HG02943 (cell line): ENCODE data around the gene KRT73.

Source experiments
- ATAC-seq: cut with Tn5 transposase; IDR thresholded peaks from one replicate; pipeline ENCODE4 v1.9.1; 2021; ENCODE audit warnings: mild to moderate bottlenecking, low read depth, moderate library complexity; ENCODE audit not compliant: unreplicated experiment

KRT73 gene

GRCh38 chr12:52646613-52647012 lies 28.3 kb upstream of the KRT73 start:
- ATAC-seq, result no peak

DNA sequence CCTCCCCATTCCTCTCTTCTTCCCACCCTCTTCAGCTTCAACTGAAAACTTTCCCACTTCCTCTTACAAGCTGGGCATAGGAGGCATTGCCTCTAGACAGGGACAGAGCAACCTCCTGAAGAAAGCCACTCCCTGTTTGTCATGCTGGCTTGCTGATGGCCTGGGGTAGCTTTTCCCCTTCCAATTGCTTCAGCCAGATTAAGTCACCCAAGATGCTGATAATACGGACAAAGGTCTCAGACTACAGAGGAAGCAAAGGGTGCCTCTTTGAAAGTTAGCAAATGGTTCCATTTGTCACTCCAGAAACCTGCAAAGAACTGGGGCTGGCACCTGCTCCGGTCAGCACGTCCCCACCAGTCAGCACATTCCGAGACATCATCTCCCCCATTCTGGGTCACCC lies 27.6 kb upstream of the KRT73 start:
- no peak for ATAC-seq

DNA sequence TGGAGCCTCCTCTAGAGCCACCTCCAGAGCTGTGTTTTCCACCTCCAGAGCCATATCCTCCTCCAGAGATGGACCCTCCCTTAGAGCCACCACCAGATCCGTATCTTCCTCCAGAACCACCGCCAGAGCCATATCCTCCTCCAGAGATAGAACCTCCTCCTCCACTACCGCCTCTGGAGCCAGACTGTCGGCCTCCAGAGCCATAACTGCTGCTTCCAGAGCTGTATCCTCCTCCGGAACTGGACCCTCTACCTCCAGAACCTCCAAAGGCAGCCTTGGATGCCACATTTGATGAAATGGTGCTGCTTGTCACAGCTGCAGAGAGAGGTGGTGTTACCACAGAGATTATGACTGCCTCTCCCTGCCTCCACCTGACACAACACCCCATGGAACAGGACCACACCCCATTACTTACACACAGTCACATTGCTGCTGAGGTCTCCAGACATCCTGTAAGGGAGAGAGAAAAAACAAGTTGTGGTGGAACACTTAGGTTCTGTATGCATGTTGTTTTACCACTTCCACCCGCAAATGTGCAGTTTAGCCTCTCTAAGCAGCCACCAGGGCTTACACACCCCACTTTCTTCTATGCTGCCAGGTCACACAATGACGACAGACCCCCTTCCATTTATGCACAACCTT lies 26.9 kb upstream of the KRT73 start:
- ATAC-seq, result no peak

DNA sequence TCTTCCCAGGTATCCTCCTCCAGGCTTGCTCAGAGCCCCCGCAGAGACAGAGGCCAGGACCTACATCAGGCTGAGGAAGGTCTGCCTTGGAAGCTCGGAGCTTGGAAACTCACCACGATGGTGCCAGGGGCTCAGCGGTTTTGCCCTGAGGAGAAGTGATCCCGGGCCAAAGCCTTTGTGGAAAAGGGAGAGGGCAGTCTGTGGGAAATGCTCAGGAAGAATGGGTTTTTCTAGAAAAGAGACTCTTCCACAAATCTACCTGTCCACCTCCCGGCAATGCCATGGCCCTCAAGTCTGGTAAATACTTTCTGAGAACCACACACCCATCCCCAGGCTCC lies 25.7 kb upstream of the KRT73 start:
- no peak for ATAC-seq

DNA sequence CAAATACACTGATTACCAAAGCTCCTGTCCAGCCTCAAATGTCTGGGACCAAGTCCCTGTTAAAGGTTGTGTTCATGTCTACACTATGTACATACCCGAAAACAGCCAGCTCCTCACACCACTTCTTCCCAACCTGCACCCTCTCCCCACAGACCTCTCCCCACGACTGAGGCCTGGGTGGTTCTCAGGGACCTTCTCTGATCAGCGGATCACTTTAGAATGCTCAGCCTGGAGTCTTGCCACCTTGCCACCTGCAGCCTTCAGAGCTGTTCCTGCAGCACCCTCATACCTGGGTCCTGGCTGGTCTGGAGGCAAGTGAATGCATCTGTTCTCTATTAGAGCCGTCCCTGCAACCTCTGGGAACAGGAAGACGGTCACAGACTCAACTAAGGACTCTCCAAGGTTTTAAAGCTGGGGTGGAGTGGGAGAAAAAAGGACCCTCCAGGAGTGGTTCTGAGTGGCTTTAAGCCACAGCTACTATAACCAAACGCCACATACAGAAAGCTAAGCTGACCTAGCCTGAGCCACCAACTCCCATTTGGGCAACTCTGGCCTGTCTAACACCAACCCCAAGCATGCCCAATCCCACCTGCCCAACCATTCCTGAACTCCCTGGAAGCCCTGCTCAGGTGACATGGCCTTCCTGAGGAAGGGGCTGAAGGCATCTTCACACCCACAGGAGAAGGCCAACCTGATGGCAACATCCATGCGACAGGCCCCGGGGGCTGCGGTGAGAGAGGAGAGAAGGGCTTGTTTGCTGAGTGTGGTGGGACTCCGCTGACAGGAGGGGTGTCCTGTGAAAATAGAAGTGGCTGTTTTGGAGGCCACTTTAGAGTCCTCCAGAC lies 25.1 kb upstream of the KRT73 start:
- ATAC-seq, result no peak

GRCh38 chr12:52641468-52641867 lies 23.1 kb upstream of the KRT73 start:
- ATAC-seq, result no peak

GRCh38 chr12:52637299-52637698 lies 18.9 kb upstream of the KRT73 start:
- no peak for ATAC-seq

DNA sequence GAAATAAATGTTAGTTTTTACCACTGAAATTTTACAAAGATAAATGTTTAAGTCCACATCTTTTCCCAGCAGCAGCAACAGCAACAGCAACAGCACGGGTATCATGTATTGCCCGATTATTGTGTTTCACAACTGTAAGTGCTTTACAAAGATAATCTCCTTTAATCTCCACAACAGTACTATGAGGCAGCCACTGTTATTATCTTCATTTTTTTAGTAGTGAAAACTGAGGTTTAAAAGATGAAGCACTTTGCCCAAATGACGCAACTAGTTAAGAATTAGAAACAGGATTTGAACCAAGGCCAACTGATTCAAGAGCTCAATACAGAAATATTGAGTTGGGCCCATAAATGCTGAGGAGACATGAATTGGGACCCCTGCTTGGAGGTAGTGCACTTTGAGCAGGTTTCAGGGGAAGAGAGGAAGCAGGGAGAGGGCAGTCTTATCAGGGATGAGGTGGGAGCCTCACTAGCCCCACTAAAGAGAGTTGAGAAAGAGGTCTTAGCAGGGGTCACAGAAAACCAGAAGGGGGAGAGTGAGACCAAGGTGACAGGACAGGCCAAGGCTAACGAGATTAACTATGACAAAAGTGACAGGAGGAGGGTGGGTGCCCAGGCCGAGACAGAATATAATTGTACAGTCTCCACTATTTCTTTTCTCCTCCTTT lies 18.4 kb upstream of the KRT73 start:
- no peak for ATAC-seq

DNA sequence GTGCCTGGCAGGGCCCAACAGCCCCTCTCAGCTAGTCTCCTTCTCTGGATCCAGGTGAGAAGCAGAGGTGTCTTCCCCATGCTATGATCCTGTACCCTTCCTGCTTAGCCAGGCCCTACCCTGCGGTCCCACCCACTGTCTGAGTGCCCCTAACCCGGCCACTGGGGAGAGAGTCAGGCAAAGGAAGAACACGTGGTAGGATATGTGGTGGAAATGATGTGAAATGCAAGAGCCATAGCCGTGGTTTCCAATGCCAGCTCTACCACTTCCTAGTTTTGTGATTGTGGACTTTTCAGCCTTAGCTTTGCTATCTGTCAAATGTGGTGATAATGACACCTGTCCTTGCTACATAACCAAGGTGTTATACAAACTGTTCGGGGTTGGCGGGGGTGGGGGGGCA lies 17.8 kb upstream of the KRT73 start:
- no peak for ATAC-seq

DNA sequence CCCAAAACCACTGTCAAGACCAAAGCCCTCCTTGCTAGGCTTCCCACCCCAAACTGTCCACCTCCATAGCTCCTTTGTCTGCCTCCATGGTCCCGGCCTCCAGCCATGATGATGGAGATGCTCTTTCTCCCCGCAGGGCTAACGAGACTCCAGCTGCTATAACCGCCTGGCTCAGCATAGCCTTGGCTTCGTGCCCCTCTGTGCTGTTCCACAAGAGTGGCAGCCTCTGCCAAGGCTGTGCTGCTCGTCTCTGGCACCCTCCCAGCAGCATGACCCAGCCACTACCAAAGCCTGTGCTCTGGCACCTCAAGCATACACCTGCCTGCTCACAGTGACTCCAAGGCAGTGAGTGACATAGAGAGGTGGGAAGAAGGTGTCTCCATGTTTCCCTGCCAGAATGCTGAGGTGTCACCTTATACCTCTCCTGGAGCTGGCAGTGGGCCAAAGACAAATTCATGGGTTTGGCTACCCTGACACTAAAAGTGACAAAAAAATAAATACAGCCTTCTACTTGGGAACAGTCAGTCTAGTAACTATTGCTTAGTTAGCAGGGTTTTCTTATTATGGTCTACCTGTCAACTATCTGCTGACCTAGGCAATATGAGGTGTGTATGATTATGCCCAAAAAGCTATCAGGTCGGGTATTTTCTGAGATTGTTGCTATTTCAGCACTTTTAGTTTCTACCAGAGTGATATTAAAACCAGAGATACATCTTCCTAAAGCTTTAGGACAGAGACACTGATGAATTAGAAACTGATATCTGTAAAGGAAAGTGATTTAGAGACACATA lies 16.1 kb upstream of the KRT73 start:
- ATAC-seq, result no peak

DNA sequence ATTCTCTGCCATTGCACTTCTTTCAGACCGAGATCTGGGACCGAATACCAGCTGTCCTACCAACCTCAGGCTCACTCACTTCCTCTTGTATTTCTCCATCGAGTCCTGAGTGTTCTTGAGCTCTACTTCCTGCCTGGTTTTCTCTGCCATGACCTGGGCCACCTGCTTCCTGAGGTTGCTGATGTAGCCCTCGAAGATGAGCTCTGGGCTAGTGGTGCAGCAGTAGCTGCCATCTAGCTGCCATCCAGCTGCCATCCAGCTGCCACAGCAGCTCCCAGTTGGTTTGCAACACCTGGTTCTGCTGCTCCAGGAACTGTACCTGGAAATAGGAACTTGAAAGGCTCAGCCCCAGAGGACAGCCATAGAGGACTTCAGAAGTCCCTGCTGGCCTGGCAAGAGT lies 15.0 kb upstream of the KRT73 start:
- no peak for ATAC-seq

DNA sequence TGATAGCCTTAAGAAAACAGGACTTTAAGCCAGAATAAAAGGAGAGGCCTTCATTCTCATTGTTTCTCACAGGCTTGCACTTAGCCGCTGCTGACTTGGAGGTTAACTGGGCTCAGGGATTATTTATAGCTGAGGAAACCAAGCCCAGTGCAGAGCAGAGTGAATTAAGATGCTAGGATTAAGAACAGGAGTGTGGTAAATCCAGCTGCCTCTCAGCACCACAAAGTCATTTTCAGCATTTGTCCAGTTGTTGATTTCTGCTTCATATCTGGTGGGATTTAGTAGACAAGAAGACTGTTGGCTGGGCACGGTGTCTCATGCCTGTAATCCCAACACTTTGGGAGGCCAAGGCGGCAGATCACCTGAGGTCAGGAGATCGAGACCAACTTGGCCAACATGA lies 14.3 kb upstream of the KRT73 start:
- no peak for ATAC-seq

- no peak for ATAC-seq
Measured at GRCh38 chr12:52631676-52632459, 13.5 kb upstream of the KRT73 start.

DNA sequence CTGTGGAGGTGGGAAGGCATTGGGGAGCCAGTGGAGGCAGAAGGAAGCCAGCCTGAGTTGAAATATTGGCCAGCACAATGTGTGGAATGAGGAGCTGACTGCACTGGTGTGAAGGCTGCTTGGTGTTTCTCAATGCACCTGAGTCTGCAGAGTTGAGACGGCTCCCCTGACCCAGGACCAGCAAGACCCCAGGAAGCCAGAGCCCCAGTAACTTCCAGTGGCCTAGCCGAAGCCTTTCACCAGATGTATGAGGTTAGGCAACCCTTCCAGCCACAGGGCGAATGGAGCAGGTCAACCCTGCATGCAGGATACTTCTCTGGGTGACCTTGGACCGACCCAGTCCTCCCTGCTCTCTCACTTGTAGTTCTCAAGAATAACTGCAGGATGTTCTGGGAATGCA lies 12.9 kb upstream of the KRT73 start:
- ATAC-seq, result no peak

DNA sequence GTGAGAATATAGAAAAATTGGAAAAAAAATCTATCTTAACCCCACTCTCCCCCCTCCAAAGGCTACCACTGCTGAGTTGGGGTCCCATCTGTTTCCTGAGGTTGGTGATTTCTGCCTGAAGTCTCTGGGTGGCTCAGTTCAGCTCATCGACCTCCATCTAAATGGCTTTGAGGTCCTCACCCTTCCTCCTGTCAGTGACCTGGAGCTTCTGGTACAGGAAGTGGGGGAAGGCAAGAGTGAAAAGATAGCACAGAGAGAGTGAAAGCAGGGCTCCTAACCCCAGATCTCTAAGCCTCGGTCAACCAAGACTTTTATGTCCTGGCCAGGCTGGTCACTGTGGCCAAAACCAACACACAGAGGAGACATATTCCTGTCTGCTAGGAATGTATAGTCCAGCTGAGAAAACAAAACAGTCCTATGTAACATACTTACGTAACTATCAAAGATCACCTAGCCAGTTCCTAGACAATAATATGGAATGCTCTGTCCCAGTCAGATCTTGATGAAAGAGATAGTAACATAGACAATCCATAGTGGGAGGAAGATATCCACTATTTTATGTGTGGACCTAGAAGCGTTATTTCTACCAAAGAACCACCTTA lies 12.3 kb upstream of the KRT73 start:
- ATAC-seq, result no peak

DNA sequence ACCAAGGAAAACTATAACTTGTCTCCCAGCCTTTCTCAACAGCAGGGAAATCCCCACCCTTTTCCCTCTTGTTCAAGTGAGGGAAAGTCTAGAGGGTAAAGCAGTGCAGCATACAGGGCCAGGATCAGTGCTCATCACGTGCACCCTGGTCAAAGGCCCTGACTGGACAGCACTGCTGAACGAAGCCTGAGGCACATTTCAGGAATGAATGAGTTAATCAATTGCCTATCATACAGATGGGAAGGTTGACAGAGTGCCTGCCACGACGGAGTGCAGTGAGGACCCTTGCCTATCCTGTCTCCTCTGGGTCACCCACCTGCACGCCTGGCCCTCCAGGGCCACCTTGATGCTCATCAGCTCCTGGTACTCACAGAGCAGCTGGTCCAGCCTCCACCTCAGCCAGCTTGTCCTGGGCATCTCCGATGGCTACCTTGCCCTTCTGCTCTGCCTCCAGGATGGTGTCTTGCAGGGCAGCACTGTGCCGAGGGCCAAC lies 11.7 kb upstream of the KRT73 start:
- ATAC-seq, result no peak

GRCh38 chr12:52629281-52630007 lies 11.1 kb upstream of the KRT73 start:
- ATAC-seq, result no peak

DNA sequence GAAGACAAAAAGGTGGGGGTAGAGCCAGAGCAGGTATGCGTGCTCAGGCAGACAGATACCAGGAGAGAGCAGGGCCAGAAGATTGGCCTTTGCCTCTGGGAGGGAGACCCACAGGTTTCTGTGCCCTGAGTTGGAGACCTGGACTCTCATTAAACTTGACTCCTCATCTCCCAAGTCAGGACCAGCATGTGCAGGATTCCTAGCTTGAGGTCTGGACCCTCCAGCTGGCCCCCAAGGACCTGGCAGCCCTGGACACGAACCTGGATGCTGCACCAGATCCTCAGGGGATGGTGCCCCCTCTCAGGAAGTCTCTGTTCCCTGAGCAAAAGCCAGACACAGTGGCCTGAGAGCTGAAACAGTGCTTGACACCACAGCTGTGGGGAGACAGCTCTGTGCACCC lies 10.5 kb upstream of the KRT73 start:
- no peak for ATAC-seq

GRCh38 chr12:52628111-52628507 lies 9.8 kb upstream of the KRT73 start:
- no peak for ATAC-seq
